ENCODE data around the gene NPLOC4.

Gene NPLOC4

GRCh38 chr17:81542431-81543338, 94.2 kb downstream of the NPLOC4 start:
- no peak for TF ChIP-seq CTCF (IDR thresholded peaks at IDR 0.05; ENCODE audit: control insufficient read depth, insufficient read depth, low read depth, low read length, missing control alignments)
- H3K4me3 ChIP-seq (ENCODE audit: control insufficient read depth, low read depth, low read length) = no peak overlapping the region
- no peak for DNase-seq (ENCODE audit: low read depth)

GRCh38 chr17:81541123-81541522, 95.8 kb downstream of the NPLOC4 start:
- no peak for DNase-seq (ENCODE audit: low read depth)
- no peak for TF ChIP-seq CTCF (IDR thresholded peaks at IDR 0.05; ENCODE audit: control insufficient read depth, insufficient read depth, low read depth, low read length, missing control alignments)
- H3K4me3 ChIP-seq (ENCODE audit: control insufficient read depth, low read depth, low read length) = no peak overlapping the region

- DNase-seq (ENCODE audit: low read depth) = no peak
- no peak overlapping the region for H3K4me3 ChIP-seq (ENCODE audit: control insufficient read depth, low read depth, low read length)
- TF ChIP-seq CTCF (IDR thresholded peaks at IDR 0.05; ENCODE audit: control insufficient read depth, insufficient read depth, low read depth, low read length, missing control alignments) = no peak
Observed at GRCh38 chr17:81540676-81541027, 96.3 kb downstream of the NPLOC4 start.

GRCh38 chr17:81539961-81540675, 96.8 kb downstream of the NPLOC4 start:
- no peak for DNase-seq (ENCODE audit: low read depth)
- no peak overlapping the region for H3K4me3 ChIP-seq (ENCODE audit: control insufficient read depth, low read depth, low read length)
- no peak for TF ChIP-seq CTCF (IDR thresholded peaks at IDR 0.05; ENCODE audit: control insufficient read depth, insufficient read depth, low read depth, low read length, missing control alignments)

GRCh38 chr17:81539571-81539900, 97.4 kb downstream of the NPLOC4 start:
- no peak overlapping the region for H3K4me3 ChIP-seq (ENCODE audit: control insufficient read depth, low read depth, low read length)
- TF ChIP-seq CTCF (IDR thresholded peaks at IDR 0.05; ENCODE audit: control insufficient read depth, insufficient read depth, low read depth, low read length, missing control alignments) = no peak
- DNase-seq (ENCODE audit: low read depth) = no peak

GRCh38 chr17:81538651-81539570, 98.0 kb downstream of the NPLOC4 start:
- TF ChIP-seq CTCF (IDR thresholded peaks at IDR 0.05; ENCODE audit: control insufficient read depth, insufficient read depth, low read depth, low read length, missing control alignments) = no peak
- DNase-seq (ENCODE audit: low read depth) = no peak

More at GRCh38 chr17:81538651-81539570, 98.0 kb downstream of the NPLOC4 start:
- H3K4me3 ChIP-seq (ENCODE audit: control insufficient read depth, low read depth, low read length) = no peak overlapping the region
